IMR-90 (cell line): ENCODE results near the gene NKAIN1. TPM values are rescaled to one million over a fixed set of nuclear protein-coding genes. Genes with fewer than 3 reads are reported as not detected.

Source experiments
- polyA plus RNA-seq, 3 experiments: library from polyadenylated mRNA; depleted of rRNA; stranded (reverse); fragments of >200 nt; gene quantifications; 2 replicates each; pipeline ENCODE4 v1.2.3, GENCODE V29; 2012; ENCODE audit warnings: low replicate concordance in 1 of 3
- total RNA-seq: library from RNA; depleted of rRNA; stranded (reverse); fragments of >200 nt; gene quantifications from 2 replicates; pipeline ENCODE4 v1.2.3, GENCODE V29; 2012; rRNA removed

NKAIN1 gene
- total and polyA plus RNA-seq, 2 of the 4 experiments (the other 2 are of a cell fraction): under 0.01 to 0.09 TPM

Other genes with a start within 250 kb of the NKAIN1 start
- 71.9 and 137 TPM in 2 replicates for gene PUM1, start 174.2 kb downstream of the NKAIN1 start, total RNA-seq
- gene PUM1, start 174.2 kb downstream of the NKAIN1 start, polyA plus RNA-seq (2012; rRNA removed): 65.2 and 75.4 TPM in 2 replicates
- gene SNRNP40, start 56.9 kb upstream of the NKAIN1 start, total RNA-seq: 148 and 178 TPM in 2 replicates
- gene SNRNP40, start 56.9 kb upstream of the NKAIN1 start, polyA plus RNA-seq (2012; rRNA removed): 52.3 and 53.1 TPM in 2 replicates
- gene ZCCHC17, start 57.1 kb upstream of the NKAIN1 start, total RNA-seq: 48.4 and 63.0 TPM in 2 replicates
- 44.1 and 48.9 TPM in 2 replicates for gene ZCCHC17, start 57.1 kb upstream of the NKAIN1 start, polyA plus RNA-seq (2012; rRNA removed)
- 4.8 and 5.6 TPM in 2 replicates for gene FABP3, start 133.2 kb upstream of the NKAIN1 start, total RNA-seq
- 6.6 and 8.6 TPM in 2 replicates for gene FABP3, start 133.2 kb upstream of the NKAIN1 start, polyA plus RNA-seq (2012; rRNA removed)
- 2.0 and 3.1 TPM in 2 replicates for gene SERINC2, start 173.3 kb upstream of the NKAIN1 start, total RNA-seq
- 59.5 and 64.8 TPM in 2 replicates for gene SERINC2, start 173.3 kb upstream of the NKAIN1 start, polyA plus RNA-seq (2012; rRNA removed)